CD14-positive monocyte (primary cell): Measurements from ENCODE around the gene AKAIN1. TPM values are rescaled to one million over a fixed set of nuclear protein-coding genes. Genes with fewer than 3 reads are reported as not detected.

ENCODE experiments used
- DNase-seq, 3 donors: peaks; one replicate each; pipeline ENCODE4 v3.0.0-alpha.2; 2011 to 2022
- H2AFZ ChIP-seq: 2 replicates; pipeline ENCODE4 v1.6.0; 2012; ENCODE audit warnings: mild to moderate bottlenecking, low read depth, low read length, inconsistent platforms; ENCODE audit not compliant: insufficient read depth, poor library complexity, severe bottlenecking
- H3K27ac ChIP-seq, 2 donors: 1 replicate in 1 of 2; 2 replicates in 1 of 2; pipeline ENCODE4 v1.5.1; 2012 to 2013; ENCODE audit warnings: low read length in 2 of 2, control low read depth in 1 of 2, inconsistent platforms in 1 of 2, low read depth in 1 of 2, mild to moderate bottlenecking in 1 of 2
- H3K27me3 ChIP-seq, 2 donors: one replicate each; pipeline versions ENCODE4 v1.6.0 to v1.6.1; 2011 to 2013; ENCODE audit warnings: low read length in 2 of 2; ENCODE audit not compliant: control insufficient read depth in 2 of 2, insufficient read depth in 2 of 2
- H3K36me3 ChIP-seq, 2 donors: replicated peaks in 1 of 2; 1 replicate in 1 of 2; 2 replicates in 1 of 2; pipeline versions ENCODE4 v1.5.1 to v1.6.1; 2012 to 2013; ENCODE audit warnings: low read length in 2 of 2, control low read depth in 1 of 2, inconsistent platforms in 1 of 2, mild to moderate bottlenecking in 1 of 2; ENCODE audit not compliant: insufficient read depth in 2 of 2, control insufficient read depth in 1 of 2
- H3K4me1 ChIP-seq, 2 donors: 1 replicate in 1 of 2; 2 replicates in 1 of 2; pipeline versions ENCODE4 v1.5.1 to v1.6.1; 2012 to 2013; ENCODE audit warnings: low read length in 2 of 2, control low read depth in 1 of 2, inconsistent platforms in 1 of 2, mild to moderate bottlenecking in 1 of 2, moderate library complexity in 1 of 2; ENCODE audit not compliant: insufficient read depth in 2 of 2, control insufficient read depth in 1 of 2
- H3K4me2 ChIP-seq: replicated peaks from 2 replicates; pipeline ENCODE3; 2012; ENCODE audit warnings: low read length, moderate library complexity, mild to moderate bottlenecking; ENCODE audit not compliant: poor library complexity, severe bottlenecking; ENCODE audit errors: extremely low read depth
- H3K4me3 ChIP-seq, 3 experiments: fragments of 200-600 bp in 1 of 3; sonication (generic) in 1 of 3; replicated peaks in 1 of 3; 1 replicate in 2 of 3; 2 replicates in 1 of 3; pipeline ENCODE4 v1.5.1; 2011 to 2013; ENCODE audit warnings: low read length in 3 of 3, mild to moderate bottlenecking in 3 of 3, control low read depth in 2 of 3, low read depth in 2 of 3, inconsistent platforms in 1 of 3, moderate library complexity in 1 of 3
- H3K79me2 ChIP-seq: 2 replicates; pipeline ENCODE4 v1.6.0; 2012; ENCODE audit warnings: mild to moderate bottlenecking, control low read depth, inconsistent platforms, low read length, moderate library complexity; ENCODE audit not compliant: insufficient read depth
- H3K9ac ChIP-seq: 2 replicates; pipeline ENCODE4 v1.6.0; 2017; ENCODE audit warnings: low read length, mild to moderate bottlenecking; ENCODE audit not compliant: insufficient read depth, poor library complexity, severe bottlenecking
- H3K9me3 ChIP-seq, 2 donors: replicated peaks in 1 of 2; 1 replicate in 1 of 2; 2 replicates in 1 of 2; pipeline versions ENCODE4 v1.5.1 to v1.6.1; 2012 to 2013; ENCODE audit warnings: low read length in 2 of 2, control low read depth in 1 of 2; ENCODE audit not compliant: control insufficient read depth in 1 of 2, insufficient read depth in 1 of 2
- H4K20me1 ChIP-seq: 2 replicates; pipeline ENCODE4 v1.6.0; 2012; ENCODE audit warnings: mild to moderate bottlenecking, low read length, control low read depth, moderate library complexity; ENCODE audit not compliant: insufficient read depth
- H3K27ac Mint-ChIP-seq, 7 donors: one replicate each; pipeline ENCODE4 v1.8.0; 2020; ENCODE audit warnings: mild to moderate bottlenecking in 7 of 7, mixed read lengths in 7 of 7, moderate library complexity in 6 of 7, inconsistent platforms in 2 of 7
- H3K27me3 Mint-ChIP-seq, 3 donors: one replicate each; pipeline ENCODE4 v1.8.0; 2021 to 2022; ENCODE audit warnings: low read depth in 3 of 3, mild to moderate bottlenecking in 3 of 3, mixed read lengths in 3 of 3, moderate library complexity in 3 of 3, inconsistent platforms in 1 of 3
- H3K36me3 Mint-ChIP-seq, 2 donors: one replicate each; pipeline ENCODE4 v1.8.0; 2020; ENCODE audit warnings: mixed read lengths in 2 of 2, inconsistent platforms in 1 of 2, mild to moderate bottlenecking in 1 of 2
- H3K4me1 Mint-ChIP-seq: one replicate; pipeline ENCODE4 v1.8.0; 2020; ENCODE audit warnings: mild to moderate bottlenecking, mixed read lengths
- H3K4me3 Mint-ChIP-seq, 2 donors: one replicate each; pipeline ENCODE4 v1.8.0; 2020; ENCODE audit warnings: mild to moderate bottlenecking in 2 of 2, mixed read lengths in 2 of 2, moderate library complexity in 1 of 2
- H3K9me3 Mint-ChIP-seq, 7 donors: one replicate each; pipeline ENCODE4 v1.8.0; 2020 to 2022; ENCODE audit warnings: mixed read lengths in 7 of 7, mild to moderate bottlenecking in 6 of 7, moderate library complexity in 6 of 7, inconsistent platforms in 2 of 7
- WGBS: methylation state at CpG from one replicate; pipeline ENCODE4 v1.1.5; 2013; ENCODE audit warnings: missing lambda C conversion rate; ENCODE audit not compliant: insufficient coverage; 5-methylcytosine and 5-hydroxymethylcytosine counted together
- intact Hi-C, 2 donors: fragments of 100-400 bp; cut with micrococcal nuclease; formaldehyde crosslinking; loops; one replicate each; pipeline versions ENCODE4 v1.15.0 to v1.15.1; 2023
- polyA plus RNA-seq, 3 donors: library from polyadenylated mRNA; depleted of rRNA in 1 of 3; unstranded in 2 of 3; stranded (reverse) in 1 of 3; fragments of 300-500 nt in 2 of 3; fragments of >200 nt in 1 of 3; fragmentation: Illumina TruSeq in 2 of 3; gene quantifications; 1 replicate in 2 of 3; 2 replicates in 1 of 3; pipeline ENCODE4 v1.2.3, GENCODE V29; 2012 to 2021
- TF ChIP-seq, protein P1 (sequence below): fragments of 200-600 bp; IDR thresholded peaks from one replicate; pipeline ENCODE4 v1.8.0; 2022; ENCODE audit warnings: antibody characterized with exemption, mild to moderate bottlenecking

Gene AKAIN1
- polyA plus RNA-seq, 3 donors: not detected

DNA sequence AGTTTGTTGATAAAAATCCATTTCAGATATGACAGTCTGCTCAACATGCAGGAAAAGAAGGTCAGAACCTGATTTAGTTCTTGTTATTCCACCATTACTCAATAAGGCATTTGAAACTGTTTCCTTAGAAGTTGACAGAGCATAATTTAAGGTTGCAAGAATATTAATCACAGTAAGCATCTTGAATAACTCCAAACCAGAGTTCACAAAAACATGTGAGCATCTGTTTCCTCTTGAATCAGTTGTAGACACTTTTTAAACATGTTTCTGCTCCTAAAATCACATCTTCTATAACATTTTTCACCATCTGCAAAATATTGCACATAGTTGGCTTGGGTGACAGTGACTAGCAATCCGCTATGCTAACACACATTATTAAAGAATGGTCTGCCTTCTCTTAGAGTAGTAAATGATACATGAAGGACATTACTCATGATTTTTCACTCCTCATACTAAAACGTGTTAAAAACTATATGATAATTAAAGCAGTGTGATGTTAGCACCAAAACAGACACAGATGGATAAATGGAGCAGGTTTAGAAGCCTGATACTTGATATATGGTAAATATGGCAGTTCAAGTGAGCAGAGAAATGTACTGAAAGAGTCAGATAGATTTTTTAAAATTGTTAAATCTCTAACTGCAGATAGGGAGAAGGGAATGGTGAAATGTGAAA, 30.3 kb downstream of the AKAIN1 start:
- Mint-ChIP-seq H3K27ac (no peak overlapping the region), H3K27me3 (no peaks in the 10 kb centered on the region), H3K36me3 (no peaks in the 10 kb centered on the region), H3K4me3 (no peak overlapping the region), H3K9me3 (peaks cover 0 to 5% (median 1%) of the 10 kb centered on the region in 7 donors), H3K4me1 (peaks cover 5% of the 10 kb centered on the region)
- H3K27ac ChIP-seq: no peak overlapping the region
- H4K20me1 ChIP-seq: no peaks in the 10 kb centered on the region
- WGBS: no CpG with 5 or more reads among the region's 2 CpGs
- no peaks in the 10 kb centered on the region for H3K9me3 ChIP-seq
- no peak overlapping the region for H3K9ac ChIP-seq
- H3K27me3 ChIP-seq: no peaks in the 10 kb centered on the region
- no peak overlapping the region for H3K4me2 ChIP-seq
- no peaks in the 10 kb centered on the region for H3K79me2 ChIP-seq
- no peak for DNase-seq
- no peaks in the 10 kb centered on the region for H3K36me3 ChIP-seq
- intact Hi-C loops: no loop called here
- H3K4me1 ChIP-seq: no peaks in the 10 kb centered on the region
- no peak overlapping the region for H2AFZ ChIP-seq
- TF ChIP-seq, protein P1, sequence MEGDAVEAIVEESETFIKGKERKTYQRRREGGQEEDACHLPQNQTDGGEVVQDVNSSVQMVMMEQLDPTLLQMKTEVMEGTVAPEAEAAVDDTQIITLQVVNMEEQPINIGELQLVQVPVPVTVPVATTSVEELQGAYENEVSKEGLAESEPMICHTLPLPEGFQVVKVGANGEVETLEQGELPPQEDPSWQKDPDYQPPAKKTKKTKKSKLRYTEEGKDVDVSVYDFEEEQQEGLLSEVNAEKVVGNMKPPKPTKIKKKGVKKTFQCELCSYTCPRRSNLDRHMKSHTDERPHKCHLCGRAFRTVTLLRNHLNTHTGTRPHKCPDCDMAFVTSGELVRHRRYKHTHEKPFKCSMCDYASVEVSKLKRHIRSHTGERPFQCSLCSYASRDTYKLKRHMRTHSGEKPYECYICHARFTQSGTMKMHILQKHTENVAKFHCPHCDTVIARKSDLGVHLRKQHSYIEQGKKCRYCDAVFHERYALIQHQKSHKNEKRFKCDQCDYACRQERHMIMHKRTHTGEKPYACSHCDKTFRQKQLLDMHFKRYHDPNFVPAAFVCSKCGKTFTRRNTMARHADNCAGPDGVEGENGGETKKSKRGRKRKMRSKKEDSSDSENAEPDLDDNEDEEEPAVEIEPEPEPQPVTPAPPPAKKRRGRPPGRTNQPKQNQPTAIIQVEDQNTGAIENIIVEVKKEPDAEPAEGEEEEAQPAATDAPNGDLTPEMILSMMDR: no peak
- no peak overlapping the region for H3K4me3 ChIP-seq

DNA sequence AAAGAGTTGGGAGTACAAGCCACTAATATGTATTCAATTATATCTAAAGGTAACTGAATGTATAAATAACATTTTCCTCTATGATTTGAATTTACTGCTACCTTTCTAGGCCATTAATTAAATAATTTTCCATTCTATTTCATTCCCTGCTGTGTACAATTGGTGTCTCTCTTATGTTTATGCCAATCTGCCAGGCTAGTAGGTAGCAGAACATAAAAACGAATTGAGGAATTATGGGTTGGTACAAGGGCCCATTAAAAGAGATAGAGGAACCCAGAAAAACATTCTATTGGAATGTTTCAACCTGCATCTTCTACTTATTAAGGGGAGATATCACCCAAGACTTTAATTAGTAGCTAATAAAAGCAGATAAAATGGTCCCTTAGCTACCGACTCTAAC, 32.2 kb downstream of the AKAIN1 start:
- H3K79me2 ChIP-seq: no peaks in the 10 kb centered on the region
- Mint-ChIP-seq H3K36me3 (no peaks in the 10 kb centered on the region), H3K27ac (no peak overlapping the region), H3K4me1 (peaks cover 5% of the 10 kb centered on the region), H3K27me3 (no peaks in the 10 kb centered on the region), H3K4me3 (no peak overlapping the region), H3K9me3 (peaks cover 0 to 4% (median 0%) of the 10 kb centered on the region in 7 donors)
- no peak overlapping the region for H3K27ac ChIP-seq
- no peaks in the 10 kb centered on the region for H3K4me1 ChIP-seq
- H3K9me3 ChIP-seq: no peaks in the 10 kb centered on the region
- TF ChIP-seq, protein P1: no peak
- no peaks in the 10 kb centered on the region for H3K27me3 ChIP-seq
- no peak overlapping the region for H2AFZ ChIP-seq
- intact Hi-C loops: no loop called here
- WGBS: no CpG with 5 or more reads among the region's 2 CpGs
- H3K4me3 ChIP-seq: no peak overlapping the region
- H3K4me2 ChIP-seq: no peak overlapping the region
- no peak for DNase-seq
- no peaks in the 10 kb centered on the region for H3K36me3 ChIP-seq
- no peak overlapping the region for H3K9ac ChIP-seq
- H4K20me1 ChIP-seq: no peaks in the 10 kb centered on the region
